GM21619 (cell line): Measurements from ENCODE around the gene NT5C3B.
"Not testable (repeated sequence)": the region's sequence is repeated elsewhere in the genome, so short reads cannot be mapped to it uniquely, and the experiment has no call there.

Experiments
- ATAC-seq: cut with Tn5 transposase; IDR thresholded peaks from one replicate; pipeline ENCODE4 v1.9.1; 2021; ENCODE audit not compliant: unreplicated experiment

The NT5C3B gene

GRCh38 chr17:41835800-41836549, at the start of gene NT5C3B:
Gene NT5C3B, minus strand, starts transcription at chr17:41836232. Its CDS starts 39 bp downstream, at chr17:41836193.
- ATAC-seq: peak; percentile 59

DNA sequence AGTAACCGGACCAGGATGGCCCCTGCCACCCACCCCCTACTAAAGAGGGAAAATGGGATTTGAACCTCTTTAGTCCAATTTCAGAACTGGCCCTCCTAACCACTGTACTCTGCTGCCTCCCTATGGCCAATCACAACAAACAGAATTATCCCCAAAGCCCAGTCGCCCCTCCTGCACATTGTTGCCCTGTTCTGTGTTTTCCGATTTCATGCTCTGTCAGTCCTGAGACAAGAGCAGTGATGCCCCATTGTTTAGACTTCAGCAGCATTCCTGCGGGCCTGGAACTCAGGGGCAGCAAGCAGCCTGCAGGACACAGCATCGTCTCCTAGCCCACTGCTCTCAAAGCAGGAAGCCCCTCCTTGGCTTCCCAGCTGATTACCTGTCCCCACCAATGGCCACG, 49.7 kb upstream of the NT5C3B start:
- no peak for ATAC-seq

DNA sequence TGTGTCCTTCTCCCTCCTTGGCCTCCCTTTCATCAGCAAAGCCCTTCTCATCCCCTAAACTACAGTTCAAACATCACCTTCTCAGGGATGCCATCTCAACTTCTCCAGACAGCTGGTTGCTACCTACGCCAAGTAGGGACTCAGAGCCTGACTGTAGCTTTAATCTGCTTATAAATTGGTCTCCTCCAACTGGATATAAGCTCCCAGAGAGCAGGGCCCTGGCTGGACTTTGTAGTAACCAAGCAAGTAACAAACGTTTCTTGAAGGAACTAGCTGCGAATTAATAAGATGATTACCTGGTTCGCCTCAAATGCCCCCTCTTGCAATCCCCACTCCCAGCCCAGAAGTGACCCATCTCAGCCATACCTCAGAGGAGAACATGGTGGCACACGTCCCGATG, 46.7 kb upstream of the NT5C3B start:
- ATAC-seq: no peak

DNA sequence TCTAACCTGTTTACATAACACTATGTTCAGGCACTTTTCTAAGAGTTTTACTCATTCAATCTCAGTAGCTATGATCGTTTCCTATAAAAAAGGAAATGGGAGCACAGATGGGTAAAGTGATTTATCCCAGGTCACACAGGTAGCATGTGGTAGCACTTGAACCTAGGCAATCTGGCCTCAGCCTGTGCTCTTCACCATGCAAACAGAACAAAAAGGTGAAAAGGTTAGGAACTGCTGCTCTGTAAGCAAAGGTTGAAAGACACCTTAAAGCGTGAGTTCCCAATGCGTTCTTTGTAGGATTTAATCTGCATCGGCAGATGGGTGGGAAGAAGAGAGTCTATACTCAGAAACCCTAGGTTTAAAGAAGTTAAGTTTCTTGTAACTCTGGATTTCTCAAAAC, 44.1 kb upstream of the NT5C3B start:
- ATAC-seq: no peak

DNA sequence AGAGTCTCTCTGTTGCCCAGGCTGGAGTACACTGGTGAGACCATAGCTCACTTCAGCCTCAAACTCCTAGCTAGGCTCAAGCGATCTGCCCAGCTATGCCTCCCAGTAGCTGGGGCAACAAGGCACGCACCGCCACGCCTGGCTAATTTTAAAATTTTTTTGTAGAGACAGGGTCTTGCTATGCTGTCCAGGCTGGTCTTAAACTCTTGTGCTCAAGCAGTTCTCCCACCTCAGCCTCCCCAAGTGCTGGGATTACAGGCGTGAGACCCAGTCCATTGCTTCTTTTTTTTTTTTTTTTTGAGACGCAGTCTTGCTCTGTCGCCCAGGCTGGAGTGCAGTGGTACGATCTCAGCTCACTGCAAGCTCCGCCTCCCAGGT, 38.2 kb upstream of the NT5C3B start:
- ATAC-seq: not testable (repeated sequence)

GRCh38 chr17:41873559-41874292, 37.7 kb upstream of the NT5C3B start:
- ATAC-seq: no peak

DNA sequence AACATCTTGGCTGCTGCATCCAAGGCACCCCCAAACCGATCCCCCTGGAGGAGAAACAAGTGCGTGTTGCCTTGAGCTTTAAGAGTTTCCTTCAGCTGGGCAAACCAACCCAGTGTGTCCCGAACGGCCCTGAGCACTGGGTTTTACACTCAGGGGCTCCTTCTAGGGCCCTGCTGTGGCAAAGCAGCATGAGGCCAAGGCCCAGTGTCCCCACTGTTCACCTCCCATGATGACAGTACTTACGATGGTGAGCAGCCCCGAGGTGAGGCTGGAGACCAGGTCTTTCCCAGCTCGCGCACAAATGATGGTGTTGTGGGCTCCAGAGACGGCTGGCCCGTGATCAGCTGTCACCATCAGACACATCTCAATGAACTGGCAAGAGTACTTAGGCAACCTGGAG, 35.8 kb upstream of the NT5C3B start:
- no peak for ATAC-seq

- no peak for ATAC-seq
Observed at GRCh38 chr17:41870627-41871026, 34.6 kb upstream of the NT5C3B start.

DNA sequence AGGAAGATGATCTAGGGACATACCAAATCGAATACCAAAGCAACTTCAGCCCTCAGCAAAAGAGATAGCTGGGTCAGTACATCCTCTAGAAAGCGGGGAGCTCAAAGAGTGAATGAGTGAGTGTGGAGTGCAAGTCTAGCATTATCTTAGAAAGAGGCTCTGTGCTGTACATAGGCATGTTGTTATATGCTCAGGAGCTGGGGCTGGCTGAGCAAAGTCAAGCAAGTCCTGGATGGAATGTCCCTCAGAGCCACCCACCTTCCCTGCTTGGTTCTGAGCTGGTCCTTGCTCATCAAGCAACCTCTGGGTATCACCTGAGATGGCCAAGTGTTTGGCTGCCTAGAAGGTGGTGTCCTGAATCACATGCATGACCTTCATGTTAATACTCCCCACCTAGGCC, 34.1 kb upstream of the NT5C3B start:
- ATAC-seq: no peak

DNA sequence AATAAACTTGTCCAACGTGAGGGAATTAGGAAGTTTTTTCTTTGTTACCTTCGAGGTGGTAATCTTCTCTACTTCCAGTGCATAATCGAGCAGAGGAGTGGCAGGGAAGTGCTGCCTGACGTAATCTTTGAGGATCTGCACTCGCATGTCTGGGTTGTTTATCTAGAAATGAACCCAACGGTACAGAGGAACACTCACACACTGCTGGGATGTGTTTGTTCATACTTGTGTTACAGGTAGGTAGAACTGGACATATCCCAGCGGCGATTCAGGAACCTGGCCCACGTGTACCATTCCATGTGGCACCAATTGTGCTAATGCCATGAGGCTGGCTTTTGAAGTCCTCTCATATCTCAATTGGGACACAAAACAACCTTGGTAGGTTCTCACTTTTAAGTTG, 33.4 kb upstream of the NT5C3B start:
- no peak for ATAC-seq

DNA sequence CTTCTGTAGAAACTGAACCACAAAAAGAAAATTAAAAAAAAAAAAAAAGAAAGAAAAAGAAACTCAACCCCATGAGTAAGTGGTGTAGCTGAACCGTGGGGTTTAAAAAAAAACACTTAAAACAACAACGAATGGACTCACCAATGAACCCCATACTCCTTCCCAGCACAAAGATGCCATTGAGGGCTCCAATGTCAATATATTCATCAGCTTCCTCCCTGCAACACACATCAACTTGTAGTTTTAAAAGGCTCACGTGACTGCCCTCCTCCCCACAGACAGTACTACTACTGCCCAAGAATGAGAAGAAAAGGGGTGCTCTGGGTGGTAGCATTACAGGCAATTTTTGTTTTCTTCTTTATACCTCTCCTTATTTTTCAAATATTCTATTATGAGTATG, 32.5 kb upstream of the NT5C3B start:
- ATAC-seq: no peak

DNA sequence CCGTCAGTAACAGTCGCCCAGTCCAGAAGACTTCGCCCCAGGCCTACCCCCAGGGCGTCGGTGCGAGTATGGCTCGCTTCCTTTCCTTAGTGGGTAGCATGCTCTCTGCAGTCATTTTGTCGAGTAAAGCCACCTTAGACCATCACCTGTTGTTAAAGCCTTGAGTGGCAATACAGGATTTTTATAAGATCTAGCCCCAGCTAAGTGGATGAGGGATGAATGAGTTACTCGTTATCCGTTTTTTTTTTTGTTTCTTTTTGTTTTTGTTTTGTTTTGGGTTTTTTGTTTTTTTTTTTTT, 29.5 kb upstream of the NT5C3B start:
- ATAC-seq: no peak

DNA sequence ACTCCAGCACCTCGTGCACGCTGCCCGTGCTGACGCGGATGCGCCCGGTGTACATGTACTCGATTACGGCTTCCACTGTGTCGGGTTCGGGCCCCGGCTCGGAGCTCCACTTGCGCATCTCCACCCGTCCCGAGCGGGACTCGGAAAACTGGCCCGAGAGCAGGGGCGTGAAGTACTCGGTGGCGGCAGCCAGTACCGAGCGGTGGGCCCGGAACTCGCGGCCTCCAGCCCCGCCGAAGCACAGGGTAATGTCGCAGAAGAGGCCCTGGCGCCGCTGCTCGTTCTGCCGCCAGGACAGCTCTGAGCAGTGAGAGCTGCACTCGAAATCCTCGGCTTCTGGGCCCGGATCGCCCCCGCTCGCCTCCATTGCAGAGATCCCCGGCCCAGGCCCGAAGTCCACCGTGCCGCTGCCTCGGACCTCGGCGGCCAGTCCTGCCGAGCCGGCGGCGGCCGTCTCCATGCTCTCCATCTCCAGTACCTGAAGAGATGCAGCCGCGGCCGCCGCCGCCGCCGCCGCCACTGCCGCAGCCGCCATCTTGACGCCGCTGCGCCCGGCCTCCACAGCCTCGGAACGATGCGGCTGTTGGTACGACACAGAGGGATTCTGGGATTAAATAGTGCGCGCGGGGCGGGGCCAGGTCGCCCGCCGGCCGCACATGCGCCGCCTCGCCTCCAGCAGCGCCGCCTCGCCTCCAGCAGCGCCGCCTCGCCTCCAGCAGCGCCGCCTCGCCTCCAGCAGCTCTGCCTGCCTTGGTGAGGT, 29.0 kb upstream of the NT5C3B start, which contains the start of gene KLHL11:
Gene KLHL11 (minus strand): TSS at position 588 of the 760 bp plus-strand sequence. CDS start 53 bp downstream, at position 535.
- ATAC-seq: peak; percentile 84

DNA sequence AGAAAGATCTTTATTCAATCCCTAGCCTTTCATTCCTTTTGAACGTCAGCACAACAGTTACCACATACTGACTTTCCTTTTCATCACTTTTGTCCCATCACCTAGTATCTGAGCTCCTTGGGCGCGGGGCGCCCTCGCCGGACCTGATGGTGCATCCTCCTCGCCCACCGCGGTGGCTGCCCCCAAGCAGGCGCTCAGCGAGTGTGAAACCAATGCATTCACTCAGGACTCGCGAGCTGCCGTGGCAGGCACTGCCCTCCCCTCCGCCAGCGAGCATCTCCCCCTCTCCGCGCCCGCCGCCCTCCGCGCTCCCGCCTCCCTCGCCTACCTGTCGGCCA, 28.4 kb upstream of the NT5C3B start:
- ATAC-seq: peak; percentile 11

DNA sequence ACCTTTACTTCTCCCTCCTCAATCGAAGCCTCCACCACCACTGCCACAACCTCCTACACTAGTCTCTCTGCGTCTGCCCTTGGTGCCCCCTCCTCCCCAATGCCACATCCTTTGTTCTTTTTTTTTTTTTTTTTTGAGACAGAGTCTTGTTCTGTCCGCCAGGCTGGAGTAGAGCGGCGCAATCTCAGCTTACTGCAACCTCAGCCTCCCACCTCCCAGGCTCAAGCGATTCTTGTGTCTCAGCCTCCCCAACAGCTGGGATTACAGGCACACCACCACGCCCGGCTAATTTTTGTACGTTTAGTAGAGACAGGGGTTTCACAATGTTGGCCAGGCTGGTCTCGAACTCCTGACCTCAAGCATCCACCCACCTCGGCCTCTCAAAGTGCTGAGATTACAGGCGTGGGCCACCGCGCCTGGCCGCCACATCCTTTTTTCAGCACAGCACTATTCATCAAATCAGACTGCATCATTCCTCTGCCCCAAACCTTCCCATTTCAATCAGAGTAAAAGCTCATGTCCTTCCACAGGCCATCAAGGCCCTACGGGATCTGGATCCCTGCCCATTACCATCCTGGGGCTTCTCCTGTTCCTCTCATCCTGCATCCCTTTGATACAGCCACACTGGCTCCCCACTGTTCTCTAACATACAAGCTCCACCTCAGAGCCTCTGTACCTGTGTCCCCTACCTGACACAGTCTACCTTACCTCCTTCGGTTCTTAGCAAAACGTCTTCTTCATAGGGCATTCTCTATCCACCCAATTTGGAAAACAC, 27.2 kb upstream of the NT5C3B start:
- no peak for ATAC-seq

DNA sequence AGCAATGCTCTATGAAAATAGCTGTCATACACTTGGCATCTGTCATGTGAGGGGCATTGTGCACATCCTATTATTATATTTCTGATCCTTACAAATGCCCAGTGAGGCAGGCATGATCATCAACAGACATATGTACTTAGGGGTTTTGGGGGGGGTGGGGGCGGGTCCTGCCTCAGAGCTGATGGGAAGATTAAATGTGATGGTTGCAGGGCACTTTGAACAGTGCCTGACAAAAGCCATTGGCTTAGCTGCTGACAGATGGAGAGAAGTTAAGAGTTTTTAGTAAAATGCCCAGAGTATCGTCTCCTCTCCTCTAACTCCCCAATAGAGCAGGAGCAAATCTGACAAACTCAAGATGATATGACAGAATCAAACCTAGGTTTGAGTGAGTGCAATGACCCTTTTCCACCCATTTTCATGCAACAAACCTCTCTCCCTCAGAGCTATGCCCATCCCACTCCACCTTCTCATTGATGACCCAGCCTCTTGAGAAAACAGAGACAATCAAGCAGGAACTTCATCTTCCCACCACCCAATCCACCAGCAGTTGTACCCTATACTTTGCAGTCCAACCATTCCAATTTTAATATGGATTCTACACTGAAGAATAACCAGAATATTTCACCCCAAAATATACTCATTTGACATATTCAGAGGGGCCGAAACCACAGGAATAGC, 24.4 kb upstream of the NT5C3B start:
- ATAC-seq: no peak

GRCh38 chr17:41851382-41851781, 15.3 kb upstream of the NT5C3B start:
- ATAC-seq: not testable (repeated sequence)

DNA sequence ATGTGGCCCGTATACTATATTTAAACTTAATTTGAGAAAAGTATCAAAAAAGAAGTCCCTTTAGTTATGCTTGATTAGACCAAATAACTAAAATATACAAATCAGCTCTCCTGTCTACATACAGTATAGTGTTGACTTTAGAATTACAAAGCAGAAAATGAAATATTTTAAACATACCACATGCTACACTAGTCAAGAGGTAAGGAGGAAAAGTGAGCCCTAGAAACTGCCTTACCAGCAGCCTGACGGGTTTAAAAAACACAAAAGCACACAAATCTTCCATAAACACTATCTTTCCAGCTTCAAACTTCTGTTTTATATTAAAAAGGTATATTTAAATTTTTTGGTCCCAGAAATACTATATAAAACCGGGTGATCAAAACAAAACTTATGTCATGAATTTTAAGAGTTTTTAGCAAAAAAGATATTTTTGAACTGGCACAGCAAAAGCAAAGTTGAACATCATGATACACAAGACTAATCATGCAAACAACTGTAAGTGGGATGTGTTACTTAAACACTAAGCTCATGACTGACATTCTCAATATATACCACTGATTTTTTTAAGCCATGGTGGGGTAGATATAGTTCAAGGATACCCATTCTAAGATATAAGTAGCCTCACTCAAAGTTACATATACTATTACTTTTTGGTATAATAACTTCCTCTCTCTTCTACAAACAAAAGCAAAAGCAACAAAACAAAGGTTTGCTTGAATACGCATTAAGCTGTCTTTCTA, 13.4 kb upstream of the NT5C3B start:
- ATAC-seq: no peak

DNA sequence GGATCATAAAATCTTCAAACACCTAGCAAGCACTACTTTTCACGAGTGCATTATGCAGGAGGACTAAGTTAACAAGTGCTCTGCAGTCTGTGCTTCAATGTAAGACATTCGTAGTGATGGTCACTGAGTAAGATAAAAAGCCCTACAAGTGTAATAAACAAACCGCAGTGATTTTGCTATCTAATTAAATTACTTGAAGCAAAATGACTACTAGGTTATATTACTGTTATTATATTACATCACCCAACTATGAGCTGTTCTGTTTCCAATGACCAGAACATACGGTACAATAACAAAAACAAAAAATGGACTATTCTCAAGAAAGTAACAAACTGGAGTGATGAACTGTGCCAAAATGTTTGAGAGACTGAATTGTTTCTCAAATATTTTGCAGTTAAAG, 12.8 kb upstream of the NT5C3B start:
- no peak for ATAC-seq

DNA sequence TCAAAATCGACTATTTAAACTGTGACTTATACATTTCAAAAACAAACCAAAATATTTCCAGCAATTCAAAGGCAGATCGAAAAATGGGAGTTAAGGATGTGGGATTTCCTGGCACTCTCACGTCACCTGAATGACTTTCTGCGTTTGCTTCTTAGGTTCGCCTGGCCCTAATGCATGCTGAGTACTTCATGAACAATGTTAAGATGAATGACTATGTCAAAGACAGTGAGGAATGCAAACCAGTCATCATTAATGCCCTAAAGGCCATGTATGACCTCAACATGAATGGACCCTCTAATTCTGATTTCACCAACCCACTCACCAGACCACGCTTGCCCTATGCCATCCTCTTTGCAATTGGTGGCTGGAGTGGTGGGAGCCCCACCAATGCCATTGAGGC, 8.9 kb upstream of the NT5C3B start:
- ATAC-seq: no peak
